Measurements from ENCODE around the gene SCG3.

SCG3 gene

GRCh38 chr15:51759557-51760070, 78.3 kb downstream of the SCG3 start:
- H3K36me3 ChIP-seq (ENCODE audit: insufficient read depth, low read length): no peaks in the 10 kb centered on the region
- no peak overlapping the region for H2AFZ ChIP-seq (ENCODE audit: low read length, unreplicated experiment)
- H3K4me1 ChIP-seq (ENCODE audit: control insufficient read depth, insufficient read depth, low read length, unreplicated experiment): peaks cover 22% of the 10 kb centered on the region
- H3K79me2 ChIP-seq (ENCODE audit: control insufficient read depth, insufficient read depth, low read length, unreplicated experiment): no peaks in the 10 kb centered on the region
- peak overlapping the region; percentile 54 for H3K27ac ChIP-seq (ENCODE audit: low read depth, low read length)
- no peak overlapping the region for H3K4me3 ChIP-seq (ENCODE audit: low read depth, low read length)
- no peaks in the 10 kb centered on the region for H3K27me3 ChIP-seq (ENCODE audit: insufficient read depth, low read length)

- Histone ChIP-seq H3K4me1 (ENCODE audit: control insufficient read depth, insufficient read depth, low read length, unreplicated experiment) (peaks cover 22% of the 10 kb centered on the region), H3K27ac (ENCODE audit: low read depth, low read length) (no peak overlapping the region), H3K36me3 (ENCODE audit: insufficient read depth, low read length) (no peaks in the 10 kb centered on the region), H3K4me3 (ENCODE audit: low read depth, low read length) (no peak overlapping the region), H2AFZ (ENCODE audit: low read length, unreplicated experiment) (no peak overlapping the region), H3K27me3 (ENCODE audit: insufficient read depth, low read length) (no peaks in the 10 kb centered on the region), H3K79me2 (ENCODE audit: control insufficient read depth, insufficient read depth, low read length, unreplicated experiment) (no peaks in the 10 kb centered on the region)
Observed at GRCh38 chr15:51760805-51761204, 79.5 kb downstream of the SCG3 start.

GRCh38 chr15:51765751-51766150, 84.4 kb downstream of the SCG3 start:
- Histone ChIP-seq H3K27me3 (ENCODE audit: insufficient read depth, low read length) (no peaks in the 10 kb centered on the region), H3K4me3 (ENCODE audit: low read depth, low read length) (no peak overlapping the region), H3K79me2 (ENCODE audit: control insufficient read depth, insufficient read depth, low read length, unreplicated experiment) (no peaks in the 10 kb centered on the region), H3K4me1 (ENCODE audit: control insufficient read depth, insufficient read depth, low read length, unreplicated experiment) (no peaks in the 10 kb centered on the region), H2AFZ (ENCODE audit: low read length, unreplicated experiment) (no peak overlapping the region), H3K36me3 (ENCODE audit: insufficient read depth, low read length) (no peaks in the 10 kb centered on the region), H3K27ac (ENCODE audit: low read depth, low read length) (no peak overlapping the region)

GRCh38 chr15:51766341-51766740, 85.0 kb downstream of the SCG3 start:
- Histone ChIP-seq H3K27ac (ENCODE audit: low read depth, low read length) (no peak overlapping the region), H3K4me1 (ENCODE audit: control insufficient read depth, insufficient read depth, low read length, unreplicated experiment) (no peaks in the 10 kb centered on the region), H3K79me2 (ENCODE audit: control insufficient read depth, insufficient read depth, low read length, unreplicated experiment) (no peaks in the 10 kb centered on the region), H3K36me3 (ENCODE audit: insufficient read depth, low read length) (no peaks in the 10 kb centered on the region), H3K27me3 (ENCODE audit: insufficient read depth, low read length) (no peaks in the 10 kb centered on the region), H3K4me3 (ENCODE audit: low read depth, low read length) (no peak overlapping the region), H2AFZ (ENCODE audit: low read length, unreplicated experiment) (no peak overlapping the region)

- no peaks in the 10 kb centered on the region for H3K36me3 ChIP-seq (ENCODE audit: insufficient read depth, low read length)
- H3K27ac ChIP-seq (ENCODE audit: low read depth, low read length): no peak overlapping the region
- no peak overlapping the region for H2AFZ ChIP-seq (ENCODE audit: low read length, unreplicated experiment)
- no peaks in the 10 kb centered on the region for H3K79me2 ChIP-seq (ENCODE audit: control insufficient read depth, insufficient read depth, low read length, unreplicated experiment)
- H3K4me1 ChIP-seq (ENCODE audit: control insufficient read depth, insufficient read depth, low read length, unreplicated experiment): no peaks in the 10 kb centered on the region
- H3K27me3 ChIP-seq (ENCODE audit: insufficient read depth, low read length): no peaks in the 10 kb centered on the region
- no peak overlapping the region for H3K4me3 ChIP-seq (ENCODE audit: low read depth, low read length)
Observed at GRCh38 chr15:51768018-51768417, 86.7 kb downstream of the SCG3 start.

Measured in ACC112 (cell line).